ENCODE measurements around the gene CX3CL1. TPM values are rescaled to one million over a fixed set of nuclear protein-coding genes. Genes with fewer than 3 reads are reported as not detected.

The CX3CL1 gene
- total RNA-seq, 4 donors from 2014 or later: 5.8 to 31.9 (median 18.3) TPM

DNA sequence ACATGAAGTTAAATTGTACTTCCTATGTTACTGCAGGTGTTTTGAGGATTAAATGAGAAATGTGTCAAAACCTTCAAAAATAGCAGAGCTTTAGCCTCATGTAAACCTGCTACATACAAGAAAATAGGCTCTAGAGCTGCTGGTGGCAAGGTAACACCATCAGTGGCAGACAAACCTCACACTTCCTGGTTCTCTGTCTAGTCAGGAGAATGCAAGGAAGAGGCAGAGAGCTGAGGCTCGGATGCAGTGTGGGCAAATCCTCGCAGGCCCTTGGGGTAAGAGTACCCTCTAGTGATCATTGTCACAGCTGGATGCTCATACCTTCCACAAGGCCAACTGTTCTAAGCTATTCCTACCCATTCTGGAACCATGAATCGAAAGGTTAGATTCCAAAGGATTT, 60.7 kb downstream of the CX3CL1 start:
- intact Hi-C loops (cut with DNase I; ENCODE audit: low total_unique reads): no loop called here
- DNase-seq (ENCODE audit: low spot score in 2 of 2): no peak
- WGBS, 2 donors: 93 to 95% methylated on average over 3 of the region's 3 CpGs
- TF ChIP-seq, protein P1, sequence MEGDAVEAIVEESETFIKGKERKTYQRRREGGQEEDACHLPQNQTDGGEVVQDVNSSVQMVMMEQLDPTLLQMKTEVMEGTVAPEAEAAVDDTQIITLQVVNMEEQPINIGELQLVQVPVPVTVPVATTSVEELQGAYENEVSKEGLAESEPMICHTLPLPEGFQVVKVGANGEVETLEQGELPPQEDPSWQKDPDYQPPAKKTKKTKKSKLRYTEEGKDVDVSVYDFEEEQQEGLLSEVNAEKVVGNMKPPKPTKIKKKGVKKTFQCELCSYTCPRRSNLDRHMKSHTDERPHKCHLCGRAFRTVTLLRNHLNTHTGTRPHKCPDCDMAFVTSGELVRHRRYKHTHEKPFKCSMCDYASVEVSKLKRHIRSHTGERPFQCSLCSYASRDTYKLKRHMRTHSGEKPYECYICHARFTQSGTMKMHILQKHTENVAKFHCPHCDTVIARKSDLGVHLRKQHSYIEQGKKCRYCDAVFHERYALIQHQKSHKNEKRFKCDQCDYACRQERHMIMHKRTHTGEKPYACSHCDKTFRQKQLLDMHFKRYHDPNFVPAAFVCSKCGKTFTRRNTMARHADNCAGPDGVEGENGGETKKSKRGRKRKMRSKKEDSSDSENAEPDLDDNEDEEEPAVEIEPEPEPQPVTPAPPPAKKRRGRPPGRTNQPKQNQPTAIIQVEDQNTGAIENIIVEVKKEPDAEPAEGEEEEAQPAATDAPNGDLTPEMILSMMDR (IDR thresholded peaks at IDR 0.05): no peak
- no peak for TF ChIP-seq POLR2A (IDR thresholded peaks at IDR 0.05)
- H3K4me3 ChIP-seq (ENCODE audit: low read depth, poor library complexity, severe bottlenecking): no peak overlapping the region

DNA sequence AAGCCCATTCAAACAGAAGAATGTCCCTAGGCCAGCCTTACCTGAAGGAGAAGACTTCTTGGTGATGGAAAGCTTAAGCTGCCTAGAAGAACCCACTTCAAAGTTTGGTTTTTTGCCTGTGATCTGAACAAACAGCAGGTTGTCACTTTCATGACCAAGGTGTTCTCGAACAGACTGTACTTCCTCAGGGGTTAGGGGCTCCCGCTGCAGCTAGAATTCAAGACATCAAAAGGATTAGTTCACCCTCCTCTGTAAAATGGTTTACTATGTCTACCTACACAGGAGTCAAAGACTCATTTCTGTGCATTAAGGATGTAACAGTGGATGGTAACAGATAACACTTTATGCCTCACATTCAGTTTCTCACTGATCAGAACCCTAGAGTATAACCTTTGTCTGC, 61.7 kb downstream of the CX3CL1 start:
- DNase-seq (ENCODE audit: low spot score in 2 of 2): no peak
- H3K4me3 ChIP-seq (ENCODE audit: low read depth, poor library complexity, severe bottlenecking): no peak overlapping the region
- 90 to 95% methylated on average over 2 of the region's 2 CpGs for WGBS, 2 donors
- TF ChIP-seq, protein P1 (IDR thresholded peaks at IDR 0.05): no peak
- no peak for TF ChIP-seq POLR2A (IDR thresholded peaks at IDR 0.05)
- intact Hi-C loops (cut with DNase I; ENCODE audit: low total_unique reads): no loop called here

Other genes starting within 250 kb of the CX3CL1 start
- gene PSME3IP1, start 186.5 kb upstream of the CX3CL1 start, total RNA-seq: 10 to 100 TPM; 38.8 to 68.9 (median 64.9) TPM
- 10 to 100 TPM; 23.8 to 31.2 (median 26.8) TPM for gene RSPRY1, start 186.2 kb upstream of the CX3CL1 start, total RNA-seq
- 10 to 100 TPM; 36.3 to 62.6 (median 48.0) TPM for gene ARL2BP, start 127.2 kb upstream of the CX3CL1 start, total RNA-seq
- 100 to 1,000 TPM in 3 of 4 donors, 10 to 100 TPM in 1; 58.4 to 241 (median 218) TPM for gene PLLP, start 87.8 kb upstream of the CX3CL1 start, total RNA-seq
- 10 to 100 TPM in 1 of 4 donors, 1 to 10 TPM in 2, under 1 TPM in 1; 0.99 to 10.1 (median 2.0) TPM for gene CCL22, start 13.7 kb upstream of the CX3CL1 start, total RNA-seq
- 1 to 10 TPM in 1 of 4 donors, not detected in 3; 1.1 TPM for gene CCL17, start 32.3 kb downstream of the CX3CL1 start, total RNA-seq
- 10 to 100 TPM; 20.9 to 40.8 (median 30.7) TPM for gene CIAPIN1, start 74.9 kb downstream of the CX3CL1 start, total RNA-seq
- gene COQ9, start 75.0 kb downstream of the CX3CL1 start, total RNA-seq: 10 to 100 TPM; 38.7 to 55.3 (median 52.2) TPM
- 100 to 1,000 TPM in 2 of 4 donors, 10 to 100 TPM in 2; 87.9 to 128 (median 98.1) TPM for gene POLR2C, start 90.2 kb downstream of the CX3CL1 start, total RNA-seq
- gene DOK4, start 114.0 kb downstream of the CX3CL1 start, total RNA-seq: 10 to 100 TPM; 38.9 to 60.5 (median 44.6) TPM
- 10 to 100 TPM; 13.7 to 18.9 (median 16.4) TPM for gene CCDC102A, start 164.1 kb downstream of the CX3CL1 start, total RNA-seq
- 1 to 10 TPM in 1 of 4 donors, under 1 TPM in 3; 0.23 to 1.5 (median 0.47) TPM for gene ADGRG5, start 170.2 kb downstream of the CX3CL1 start, total RNA-seq

Data from lower leg skin (tissue), 4 donors.